HepG2 (cell line): ENCODE results near the gene LLGL1. TPM values are rescaled to one million over a fixed set of nuclear protein-coding genes. Genes with fewer than 3 reads are reported as not detected.
A peak's percentile ranks its signal among the peaks of the same experiment; 100 is the strongest.

ENCODE experiments used
- CENPT ChIP-seq: sonication (generic); formaldehyde crosslinking; IDR thresholded peaks from 2 replicates; pipeline ENCODE4 v1.8.0; 2022; ENCODE audit warnings: low read depth, mild to moderate bottlenecking, moderate library complexity, missing genetic modification reagents
- DR1 ChIP-seq: sonication (generic); formaldehyde crosslinking; IDR thresholded peaks from 2 replicates; pipeline ENCODE4 v1.8.0; 2021; ENCODE audit warnings: mild to moderate bottlenecking, missing genetic modification reagents, inconsistent platforms
- EZH2 ChIP-seq: conservative IDR thresholded peaks from 2 replicates; pipeline ENCODE4 v1.6.1; 2012; ENCODE audit warnings: mild to moderate bottlenecking, low read depth, low read length, moderate library complexity
- ISX ChIP-seq: sonication (generic); formaldehyde crosslinking; conservative IDR thresholded peaks from 2 replicates; pipeline ENCODE4 v1.5.0; 2020; ENCODE audit warnings: missing genetic modification reagents
- KDM2A ChIP-seq: sonication (generic); formaldehyde crosslinking; IDR thresholded peaks from 2 replicates; pipeline ENCODE4 v1.4.0; 2020; ENCODE audit warnings: low read depth, missing genetic modification reagents, borderline replicate concordance
- MED13 ChIP-seq: sonication (generic); formaldehyde crosslinking; IDR thresholded peaks from 2 replicates; pipeline ENCODE4 v1.5.0; 2020; ENCODE audit warnings: missing genetic modification reagents
- MIER2 ChIP-seq: IDR thresholded peaks from 2 replicates; pipeline ENCODE4 v1.6.1; 2016; ENCODE audit warnings: missing biosample characterization, missing genetic modification reagents
- NKX3-1 ChIP-seq: sonication (generic); formaldehyde crosslinking; IDR thresholded peaks from 2 replicates; pipeline ENCODE4 v1.5.0; 2020; ENCODE audit warnings: missing genetic modification reagents
- SIX4 ChIP-seq: sonication (generic); formaldehyde crosslinking; IDR thresholded peaks from 2 replicates; pipeline ENCODE4 v1.4.0; 2020; ENCODE audit warnings: missing genetic modification reagents
- ZBTB3 ChIP-seq: sonication (generic); formaldehyde crosslinking; IDR thresholded peaks from 2 replicates; pipeline ENCODE4 v1.4.0; 2020; ENCODE audit warnings: low read depth, mild to moderate bottlenecking, moderate library complexity, missing genetic modification reagents, borderline replicate concordance
- ZNF460 ChIP-seq: sonication (generic); formaldehyde crosslinking; IDR thresholded peaks from 2 replicates; pipeline ENCODE4 v1.5.1; 2020; ENCODE audit warnings: missing genetic modification reagents, mild to moderate bottlenecking, borderline replicate concordance
- ZNF510 ChIP-seq: sonication (generic); formaldehyde crosslinking; IDR thresholded peaks from 2 replicates; pipeline ENCODE4 v1.4.0; 2020; ENCODE audit warnings: low read depth, mild to moderate bottlenecking, missing genetic modification reagents
- ZNF572 ChIP-seq: sonication (generic); formaldehyde crosslinking; IDR thresholded peaks from 2 replicates; pipeline ENCODE4 v1.5.1; 2020; ENCODE audit warnings: mild to moderate bottlenecking, missing genetic modification reagents
- ZNF652 ChIP-seq: IDR thresholded peaks from 2 replicates; pipeline ENCODE4 v1.6.1; 2016; ENCODE audit warnings: low read depth, borderline replicate concordance
- polyA plus RNA-seq, 8 experiments: library from polyadenylated mRNA; depleted of rRNA in 3 of 8; stranded (reverse) in 7 of 8; unstranded in 1 of 8; fragments of >200 nt; fragmentation: Illumina TruSeq in 4 of 8; extraction: Trizol in 4 of 8; gene quantifications; 2 replicates each; pipeline versions ENCODE4 v1.2.1 to v1.2.3, GENCODE V29; 2011 to 2016; ENCODE audit warnings: low read depth in 4 of 8, missing spikeins in 1 of 8, mixed read lengths in 1 of 8; ENCODE audit not compliant: insufficient read depth in 1 of 8
- total RNA-seq, 5 experiments: library from RNA; depleted of rRNA; stranded (reverse); fragments of >200 nt; fragmentation: Illumina TruSeq; extraction: Trizol; gene quantifications; 2 replicates each; pipeline ENCODE4 v1.2.3, GENCODE V29; 2016; ENCODE audit warnings: low read depth in 1 of 5
- TF ChIP-seq, protein P1 (sequence below): IDR thresholded peaks from 2 replicates; pipeline ENCODE4 v1.6.1; 2012; ENCODE audit warnings: low read length, improper control_type of control experiment
- TF ChIP-seq, protein P2 (sequence below): sonication (generic); formaldehyde crosslinking; IDR thresholded peaks from 2 replicates; pipeline ENCODE4 v1.8.0; 2022; ENCODE audit warnings: missing genetic modification reagents, mild to moderate bottlenecking, inconsistent platforms, borderline replicate concordance
- TF ChIP-seq, protein P3 (sequence below): sonication (generic); formaldehyde crosslinking; IDR thresholded peaks from 2 replicates; pipeline ENCODE4 v1.4.0; 2020; ENCODE audit warnings: missing genetic modification reagents
- TF ChIP-seq, protein P4 (sequence below): sonication (generic); formaldehyde crosslinking; IDR thresholded peaks from 2 replicates; pipeline ENCODE4 v1.4.0; 2020; ENCODE audit warnings: missing genetic modification reagents
- TF ChIP-seq, protein P5 (sequence below): sonication (generic); formaldehyde crosslinking; conservative IDR thresholded peaks from 2 replicates; pipeline ENCODE4 v1.5.0; 2020; ENCODE audit warnings: missing genetic modification reagents
- TF ChIP-seq, protein P6 (sequence below): IDR thresholded peaks from 2 replicates; pipeline ENCODE4 v1.6.1; 2016; ENCODE audit warnings: missing biosample characterization, missing genetic modification reagents, low read depth

Gene LLGL1
- total and polyA plus RNA-seq, 2 of the 13 experiments (the other 11 are each of a cell fraction or from before 2014, with no cell fraction given): 15.0 to 15.3 TPM

DNA sequence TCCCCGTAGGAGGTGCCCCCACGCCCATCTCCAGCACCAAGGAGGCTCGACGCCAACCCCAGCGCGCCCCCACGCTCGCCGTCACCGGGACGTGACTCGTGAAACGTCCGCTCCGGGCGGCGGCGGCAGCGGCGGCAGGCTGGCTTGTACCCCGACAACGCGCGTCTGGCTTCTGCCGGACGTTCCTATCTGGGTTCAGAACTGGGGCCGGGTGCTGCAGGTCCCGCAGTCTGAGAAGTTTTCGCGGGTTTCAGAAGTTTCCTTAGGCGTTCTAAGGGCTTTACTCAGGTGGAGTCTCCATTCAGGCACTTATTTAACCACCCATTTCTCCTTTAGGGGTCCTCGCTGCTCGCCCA, 42.5 kb upstream of the LLGL1 start (continued):
- TF ChIP-seq, protein P1, sequence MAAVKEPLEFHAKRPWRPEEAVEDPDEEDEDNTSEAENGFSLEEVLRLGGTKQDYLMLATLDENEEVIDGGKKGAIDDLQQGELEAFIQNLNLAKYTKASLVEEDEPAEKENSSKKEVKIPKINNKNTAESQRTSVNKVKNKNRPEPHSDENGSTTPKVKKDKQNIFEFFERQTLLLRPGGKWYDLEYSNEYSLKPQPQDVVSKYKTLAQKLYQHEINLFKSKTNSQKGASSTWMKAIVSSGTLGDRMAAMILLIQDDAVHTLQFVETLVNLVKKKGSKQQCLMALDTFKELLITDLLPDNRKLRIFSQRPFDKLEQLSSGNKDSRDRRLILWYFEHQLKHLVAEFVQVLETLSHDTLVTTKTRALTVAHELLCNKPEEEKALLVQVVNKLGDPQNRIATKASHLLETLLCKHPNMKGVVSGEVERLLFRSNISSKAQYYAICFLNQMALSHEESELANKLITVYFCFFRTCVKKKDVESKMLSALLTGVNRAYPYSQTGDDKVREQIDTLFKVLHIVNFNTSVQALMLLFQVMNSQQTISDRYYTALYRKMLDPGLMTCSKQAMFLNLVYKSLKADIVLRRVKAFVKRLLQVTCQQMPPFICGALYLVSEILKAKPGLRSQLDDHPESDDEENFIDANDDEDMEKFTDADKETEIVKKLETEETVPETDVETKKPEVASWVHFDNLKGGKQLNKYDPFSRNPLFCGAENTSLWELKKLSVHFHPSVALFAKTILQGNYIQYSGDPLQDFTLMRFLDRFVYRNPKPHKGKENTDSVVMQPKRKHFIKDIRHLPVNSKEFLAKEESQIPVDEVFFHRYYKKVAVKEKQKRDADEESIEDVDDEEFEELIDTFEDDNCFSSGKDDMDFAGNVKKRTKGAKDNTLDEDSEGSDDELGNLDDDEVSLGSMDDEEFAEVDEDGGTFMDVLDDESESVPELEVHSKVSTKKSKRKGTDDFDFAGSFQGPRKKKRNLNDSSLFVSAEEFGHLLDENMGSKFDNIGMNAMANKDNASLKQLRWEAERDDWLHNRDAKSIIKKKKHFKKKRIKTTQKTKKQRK: no peak
- TF ChIP-seq EZH2 (no peak), SIX4 (0 out of 2 replicates have a peak, but pooled peaks have one; percentile 16), KDM2A (CRISPR knock-in tag) (peak; percentile 45; the same call in 1 of the 2 replicates), ISX (CRISPR knock-in tag) (0 out of 2 replicates have a peak, but pooled peaks have one; percentile 49), DR1 (CRISPR knock-in tag) (peak; percentile 54; the same call in 1 of the 2 replicates), ZNF652 (CRISPR knock-in tag) (no peak), ZNF572 (CRISPR knock-in tag) (0 out of 2 replicates have a peak, but pooled peaks have one; percentile 3), ZNF460 (CRISPR knock-in tag) (peak; percentile 3; the same call in 1 of the 2 replicates), MIER2 (CRISPR knock-in tag) (no peak), NKX3-1 (CRISPR knock-in tag) (peak; percentile 82), ZNF510 (CRISPR knock-in tag) (peak; percentile 82; the same call in 1 of the 2 replicates), ZBTB3 (CRISPR knock-in tag) (0 out of 2 replicates have a peak, but pooled peaks have one; percentile 46), MED13 (no peak), CENPT (CRISPR knock-in tag) (no peak)
- TF ChIP-seq, protein P2, sequence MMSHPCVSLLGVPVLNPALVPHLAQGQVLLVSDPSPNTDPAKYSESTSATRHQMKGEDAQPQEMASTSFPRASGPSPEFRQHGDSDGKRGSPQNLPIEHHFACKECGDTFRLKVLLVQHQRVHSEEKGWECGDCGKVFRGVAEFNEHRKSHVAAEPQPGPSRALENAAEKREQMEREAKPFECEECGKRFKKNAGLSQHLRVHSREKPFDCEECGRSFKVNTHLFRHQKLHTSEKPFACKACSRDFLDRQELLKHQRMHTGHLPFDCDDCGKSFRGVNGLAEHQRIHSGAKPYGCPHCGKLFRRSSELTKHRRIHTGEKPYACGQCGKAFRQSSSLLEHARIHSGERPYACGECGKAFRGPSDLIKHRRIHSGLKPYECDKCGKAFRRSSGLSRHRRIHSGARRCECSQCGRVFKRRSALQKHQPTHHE: 0 out of 2 replicates have a peak, but pooled peaks have one; percentile 35
- TF ChIP-seq, protein P3, sequence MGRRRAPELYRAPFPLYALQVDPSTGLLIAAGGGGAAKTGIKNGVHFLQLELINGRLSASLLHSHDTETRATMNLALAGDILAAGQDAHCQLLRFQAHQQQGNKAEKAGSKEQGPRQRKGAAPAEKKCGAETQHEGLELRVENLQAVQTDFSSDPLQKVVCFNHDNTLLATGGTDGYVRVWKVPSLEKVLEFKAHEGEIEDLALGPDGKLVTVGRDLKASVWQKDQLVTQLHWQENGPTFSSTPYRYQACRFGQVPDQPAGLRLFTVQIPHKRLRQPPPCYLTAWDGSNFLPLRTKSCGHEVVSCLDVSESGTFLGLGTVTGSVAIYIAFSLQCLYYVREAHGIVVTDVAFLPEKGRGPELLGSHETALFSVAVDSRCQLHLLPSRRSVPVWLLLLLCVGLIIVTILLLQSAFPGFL (CRISPR knock-in tag): no peak
- TF ChIP-seq, protein P4, sequence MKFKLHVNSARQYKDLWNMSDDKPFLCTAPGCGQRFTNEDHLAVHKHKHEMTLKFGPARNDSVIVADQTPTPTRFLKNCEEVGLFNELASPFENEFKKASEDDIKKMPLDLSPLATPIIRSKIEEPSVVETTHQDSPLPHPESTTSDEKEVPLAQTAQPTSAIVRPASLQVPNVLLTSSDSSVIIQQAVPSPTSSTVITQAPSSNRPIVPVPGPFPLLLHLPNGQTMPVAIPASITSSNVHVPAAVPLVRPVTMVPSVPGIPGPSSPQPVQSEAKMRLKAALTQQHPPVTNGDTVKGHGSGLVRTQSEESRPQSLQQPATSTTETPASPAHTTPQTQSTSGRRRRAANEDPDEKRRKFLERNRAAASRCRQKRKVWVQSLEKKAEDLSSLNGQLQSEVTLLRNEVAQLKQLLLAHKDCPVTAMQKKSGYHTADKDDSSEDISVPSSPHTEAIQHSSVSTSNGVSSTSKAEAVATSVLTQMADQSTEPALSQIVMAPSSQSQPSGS (CRISPR knock-in tag): no peak
- TF ChIP-seq, protein P5, sequence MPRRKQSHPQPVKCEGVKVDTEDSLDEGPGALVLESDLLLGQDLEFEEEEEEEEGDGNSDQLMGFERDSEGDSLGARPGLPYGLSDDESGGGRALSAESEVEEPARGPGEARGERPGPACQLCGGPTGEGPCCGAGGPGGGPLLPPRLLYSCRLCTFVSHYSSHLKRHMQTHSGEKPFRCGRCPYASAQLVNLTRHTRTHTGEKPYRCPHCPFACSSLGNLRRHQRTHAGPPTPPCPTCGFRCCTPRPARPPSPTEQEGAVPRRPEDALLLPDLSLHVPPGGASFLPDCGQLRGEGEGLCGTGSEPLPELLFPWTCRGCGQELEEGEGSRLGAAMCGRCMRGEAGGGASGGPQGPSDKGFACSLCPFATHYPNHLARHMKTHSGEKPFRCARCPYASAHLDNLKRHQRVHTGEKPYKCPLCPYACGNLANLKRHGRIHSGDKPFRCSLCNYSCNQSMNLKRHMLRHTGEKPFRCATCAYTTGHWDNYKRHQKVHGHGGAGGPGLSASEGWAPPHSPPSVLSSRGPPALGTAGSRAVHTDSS (CRISPR knock-in tag): no peak
- TF ChIP-seq, protein P6, sequence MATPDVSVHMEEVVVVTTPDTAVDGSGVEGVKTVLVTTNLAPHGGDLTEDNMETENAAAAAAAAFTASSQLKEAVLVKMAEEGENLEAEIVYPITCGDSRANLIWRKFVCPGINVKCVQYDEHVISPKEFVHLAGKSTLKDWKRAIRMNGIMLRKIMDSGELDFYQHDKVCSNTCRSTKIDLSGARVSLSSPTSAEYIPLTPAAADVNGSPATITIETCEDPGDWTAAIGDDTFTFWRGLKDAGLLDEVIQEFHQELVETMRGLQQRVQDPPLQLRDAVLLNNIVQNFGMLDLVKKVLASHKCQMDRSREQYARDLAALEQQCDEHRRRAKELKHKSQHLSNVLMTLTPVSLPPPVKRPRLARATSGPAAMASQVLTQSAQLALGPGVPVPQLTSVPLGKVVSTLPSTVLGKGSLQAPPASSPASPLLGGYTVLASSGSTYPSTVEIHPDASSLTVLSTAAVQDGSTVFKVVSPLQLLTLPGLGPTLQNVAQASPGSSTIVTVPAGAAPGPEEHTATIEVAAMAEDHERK (CRISPR knock-in tag): peak; percentile 88
